ENCODE data around the gene FOXP1. TPM values are rescaled to one million over a fixed set of nuclear protein-coding genes. Genes with fewer than 3 reads are reported as not detected.
A peak's percentile ranks its signal among the peaks of the same experiment; 100 is the strongest.

Gene FOXP1
- polyA plus RNA-seq, 1 experiment, result 56.6 TPM

- TF ChIP-seq, protein P1, sequence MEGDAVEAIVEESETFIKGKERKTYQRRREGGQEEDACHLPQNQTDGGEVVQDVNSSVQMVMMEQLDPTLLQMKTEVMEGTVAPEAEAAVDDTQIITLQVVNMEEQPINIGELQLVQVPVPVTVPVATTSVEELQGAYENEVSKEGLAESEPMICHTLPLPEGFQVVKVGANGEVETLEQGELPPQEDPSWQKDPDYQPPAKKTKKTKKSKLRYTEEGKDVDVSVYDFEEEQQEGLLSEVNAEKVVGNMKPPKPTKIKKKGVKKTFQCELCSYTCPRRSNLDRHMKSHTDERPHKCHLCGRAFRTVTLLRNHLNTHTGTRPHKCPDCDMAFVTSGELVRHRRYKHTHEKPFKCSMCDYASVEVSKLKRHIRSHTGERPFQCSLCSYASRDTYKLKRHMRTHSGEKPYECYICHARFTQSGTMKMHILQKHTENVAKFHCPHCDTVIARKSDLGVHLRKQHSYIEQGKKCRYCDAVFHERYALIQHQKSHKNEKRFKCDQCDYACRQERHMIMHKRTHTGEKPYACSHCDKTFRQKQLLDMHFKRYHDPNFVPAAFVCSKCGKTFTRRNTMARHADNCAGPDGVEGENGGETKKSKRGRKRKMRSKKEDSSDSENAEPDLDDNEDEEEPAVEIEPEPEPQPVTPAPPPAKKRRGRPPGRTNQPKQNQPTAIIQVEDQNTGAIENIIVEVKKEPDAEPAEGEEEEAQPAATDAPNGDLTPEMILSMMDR (IDR thresholded peaks at IDR 0.05; ENCODE audit: low read depth, low read length), result no peak
- no peaks in the 10 kb centered on the region for H3K9me3 ChIP-seq (ENCODE audit: control insufficient read depth, insufficient read depth, low read length)
- no peaks in the 10 kb centered on the region for H3K27me3 ChIP-seq (ENCODE audit: control insufficient read depth, insufficient read depth, low read length)
- DNase-seq (ENCODE audit: low read depth, low spot score), result no peak
- ChIA-PET CTCF (no interaction called here), POLR2A (no interaction called here)
- H3K27ac ChIP-seq (ENCODE audit: low read depth, low read length), result no peak overlapping the region
- no peak overlapping the region for H3K4me3 ChIP-seq (ENCODE audit: low read depth, low read length)
Observed at GRCh38 chr3:71250026-71250425, 333.5 kb downstream of the FOXP1 start.

GRCh38 chr3:71247958-71248335, 335.6 kb downstream of the FOXP1 start:
- TF ChIP-seq, protein P1 (IDR thresholded peaks at IDR 0.05; ENCODE audit: low read depth, low read length), result no peak
- DNase-seq (ENCODE audit: low read depth, low spot score), result no peak
- H3K9me3 ChIP-seq (ENCODE audit: control insufficient read depth, insufficient read depth, low read length), result no peaks in the 10 kb centered on the region
- H3K27ac ChIP-seq (ENCODE audit: low read depth, low read length), result no peak overlapping the region
- ChIA-PET POLR2A (no interaction called here), CTCF (no interaction called here)
- H3K4me3 ChIP-seq (ENCODE audit: low read depth, low read length), result no peak overlapping the region
- no peaks in the 10 kb centered on the region for H3K27me3 ChIP-seq (ENCODE audit: control insufficient read depth, insufficient read depth, low read length)

- CTCF ChIA-PET, result no interaction called here
- no peaks in the 10 kb centered on the region for H3K27me3 ChIP-seq (ENCODE audit: control insufficient read depth, insufficient read depth, low read length)
- H3K27ac ChIP-seq (ENCODE audit: low read depth, low read length), result no peak overlapping the region
- no peak overlapping the region for H3K4me3 ChIP-seq (ENCODE audit: low read depth, low read length)
- POLR2A ChIA-PET, result no interaction called here
- TF ChIP-seq, protein P1 (IDR thresholded peaks at IDR 0.05; ENCODE audit: low read depth, low read length), result no peak
- no peaks in the 10 kb centered on the region for H3K9me3 ChIP-seq (ENCODE audit: control insufficient read depth, insufficient read depth, low read length)
- DNase-seq (ENCODE audit: low read depth, low spot score), result no peak
Observed at GRCh38 chr3:71247221-71247957, 336.1 kb downstream of the FOXP1 start.

DNA sequence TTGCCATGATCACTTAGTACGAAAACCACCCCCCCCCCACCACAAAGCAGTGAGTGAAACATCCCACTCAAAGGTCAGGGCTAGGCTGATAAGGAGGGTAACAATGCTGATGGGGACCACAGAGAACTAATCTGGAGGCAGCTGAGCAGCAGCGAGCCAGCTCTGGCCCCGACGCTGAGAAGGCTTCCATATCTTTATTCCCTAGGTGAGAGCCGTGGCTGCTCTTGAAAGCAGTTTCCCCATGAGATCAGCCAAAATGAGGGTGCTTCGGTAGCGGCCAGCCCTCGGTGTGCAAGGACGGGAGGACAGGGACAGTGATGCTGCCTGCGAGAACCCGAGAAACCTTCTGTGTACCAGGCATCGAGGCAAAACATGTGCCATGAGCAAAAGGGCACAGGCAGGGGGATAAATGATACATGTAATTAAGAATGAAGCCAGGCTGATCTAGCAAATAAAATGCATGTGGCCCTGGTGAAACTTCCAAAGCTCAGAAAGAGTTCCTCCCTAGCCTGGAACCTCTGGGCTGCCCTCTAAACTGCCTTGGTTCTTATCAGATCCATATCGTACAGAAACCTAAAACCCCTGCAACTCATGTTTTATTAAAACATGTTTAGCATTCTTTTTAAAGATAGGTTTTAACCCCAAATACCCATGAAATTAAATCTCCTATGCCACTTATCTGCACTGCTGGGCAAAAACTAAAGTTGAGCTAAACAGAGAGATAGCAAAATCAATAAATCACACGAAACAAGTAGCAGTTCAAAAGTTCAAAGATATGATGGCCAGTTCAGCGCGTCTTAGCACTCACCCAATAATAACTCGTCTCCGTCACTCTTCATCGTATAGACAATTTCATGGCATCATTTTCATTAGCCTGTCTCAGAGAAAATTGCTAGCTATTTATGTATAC, 337.3 kb downstream of the FOXP1 start:
- H3K27me3 ChIP-seq (ENCODE audit: control insufficient read depth, insufficient read depth, low read length), result no peaks in the 10 kb centered on the region
- peak overlapping the region; percentile 32 for H3K4me3 ChIP-seq (ENCODE audit: low read depth, low read length)
- ChIA-PET POLR2A (interaction anchor here (0.7 kb wide), 1 partner anchor 184 kb away, joined by 3 read pairs; no protein-coding TSS in a partner anchor), CTCF (interaction anchor here (0.6 to 1.7 kb wide), 4 partner anchors 33 to 661 kb away, joined by 3 to 13 read pairs (median 7); no protein-coding TSS in a partner anchor)
- no peak for DNase-seq (ENCODE audit: low read depth, low spot score)
- peak overlapping the region; percentile 57 for H3K27ac ChIP-seq (ENCODE audit: low read depth, low read length)
- TF ChIP-seq, protein P1 (IDR thresholded peaks at IDR 0.05; ENCODE audit: low read depth, low read length), result no peak
- H3K9me3 ChIP-seq (ENCODE audit: control insufficient read depth, insufficient read depth, low read length), result no peaks in the 10 kb centered on the region

All from AG04450 (cell line).